ENCODE measurements around the gene TUSC7.

The TUSC7 gene

GRCh38 chr3:116749388-116749787, 39.8 kb downstream of the TUSC7 start:
- no peak for DNase-seq (ENCODE audit: low read depth in 1 of 2, low spot score in 1 of 2)
- no peak overlapping the region for H3K4me3 ChIP-seq (replicated peaks; ENCODE audit: insufficient read depth, low read length)
- TF ChIP-seq GABPA (IDR thresholded peaks at IDR 0.05; ENCODE audit: low read depth): no peak
- no peak for TF ChIP-seq SPI1 (IDR thresholded peaks at IDR 0.05; ENCODE audit: borderline replicate concordance, low read depth)
- TF ChIP-seq POLR2AphosphoS5 (IDR thresholded peaks at IDR 0.05; ENCODE audit: low read depth): no peak
- TF ChIP-seq REST (IDR thresholded peaks at IDR 0.05; ENCODE audit: insufficient replicate concordance, low read depth): no peak
- TF ChIP-seq CTCF (IDR thresholded peaks at IDR 0.05; ENCODE audit: insufficient read depth, low read length): no peak
- H3K27me3 ChIP-seq (ENCODE audit: insufficient read depth, poor library complexity, severe bottlenecking): no peaks in the 10 kb centered on the region
- H3K27ac ChIP-seq (replicated peaks): no peak overlapping the region

- TF ChIP-seq REST (IDR thresholded peaks at IDR 0.05; ENCODE audit: insufficient replicate concordance, low read depth) (no peak), CTCF (IDR thresholded peaks at IDR 0.05; ENCODE audit: insufficient read depth, low read length) (no peak), GABPA (IDR thresholded peaks at IDR 0.05; ENCODE audit: low read depth) (no peak), POLR2AphosphoS5 (IDR thresholded peaks at IDR 0.05; ENCODE audit: low read depth) (no peak), SPI1 (IDR thresholded peaks at IDR 0.05; ENCODE audit: borderline replicate concordance, low read depth) (no peak)
- no peak for DNase-seq (ENCODE audit: low read depth in 1 of 2, low spot score in 1 of 2)
- H3K4me3 ChIP-seq (replicated peaks; ENCODE audit: insufficient read depth, low read length): no peak overlapping the region
- H3K27ac ChIP-seq (replicated peaks): no peak overlapping the region
- no peaks in the 10 kb centered on the region for H3K27me3 ChIP-seq (ENCODE audit: insufficient read depth, poor library complexity, severe bottlenecking)
These were observed 47.7 kb downstream of the TUSC7 start for GRCh38 chr3:116757315-116757714.

GRCh38 chr3:116759316-116759715, 49.7 kb downstream of the TUSC7 start:
- Histone ChIP-seq H3K27ac (replicated peaks) (no peak overlapping the region), H3K4me3 (replicated peaks; ENCODE audit: insufficient read depth, low read length) (no peak overlapping the region), H3K27me3 (ENCODE audit: insufficient read depth, poor library complexity, severe bottlenecking) (no peaks in the 10 kb centered on the region)
- no peak for TF ChIP-seq CTCF (IDR thresholded peaks at IDR 0.05; ENCODE audit: insufficient read depth, low read length)
- no peak for DNase-seq (ENCODE audit: low read depth in 1 of 2, low spot score in 1 of 2)

Measured in HL-60 (cell line).